HCT116 (cell line): Measurements from ENCODE around the gene CNGA3. TPM values are rescaled to one million over a fixed set of nuclear protein-coding genes. Genes with fewer than 3 reads are reported as not detected.

Experiments
- ATAC-seq: fragments of 200-7000 bp; cut with Tn5 transposase; 2 replicates; pipeline ENCODE4 v1.9.1; 2020; ENCODE audit warnings: mild to moderate bottlenecking, moderate library complexity
- BruUV-seq: library from RNA; stranded (reverse); fragments of 400-500 nt; replicated peaks from 2 replicates; lab custom pipeline; 2021; lab: Mats Ljungman, UMichigan
- CTCF ChIA-PET: fragments of 300-600 bp; sonication (Branson Sonifier 250); formaldehyde crosslinking; loops from one replicate; lab custom pipeline; 2021; ENCODE audit warnings: antibody characterized with exemption; lab: Charles Lee
- POLR2A ChIA-PET: fragments of 300-600, 350-600 bp; sonication (Branson Sonifier 250); formaldehyde crosslinking; loops from one replicate; lab custom pipeline; 2021; ENCODE audit warnings: antibody characterized with exemption; lab: Charles Lee
- RAD21 ChIA-PET, 2 experiments: fragments of 300-600 bp; sonication (Branson Sonifier 250); formaldehyde crosslinking; loops; one replicate each; lab custom pipeline; 2023; ENCODE audit warnings: low total read pairs in 2 of 2; ENCODE audit not compliant: uncharacterized antibody in 2 of 2, unreplicated experiment in 2 of 2, low non-redundant PET in 1 of 2; lab: Charles Lee
- DNase-seq: peaks from one replicate; pipeline ENCODE4 v3.0.0-alpha.2; 2010; ENCODE audit warnings: low read depth, low spot score
- H2AFZ ChIP-seq: fragments of 200-600 bp; shearing (Covaris generic), sonication (generic); 2 replicates; pipeline ENCODE4 v1.6.1; 2017; ENCODE audit warnings: low read depth, mixed run types, mixed read lengths, antibody characterized with exemption, low read length; ENCODE audit not compliant: poor library complexity, severe bottlenecking
- H3K27ac ChIP-seq: 2 replicates; pipeline ENCODE4 v1.5.1; 2012; ENCODE audit warnings: low read depth, low read length
- H3K27me3 ChIP-seq: fragments of 200-600 bp; sonication (generic); 2 replicates; pipeline ENCODE4 v1.6.1; 2016; ENCODE audit warnings: mixed run types, low read length, mixed read lengths; ENCODE audit not compliant: insufficient read depth
- H3K36me3 ChIP-seq, 2 experiments: fragments of 200-500 bp in 1 of 2; fragments of 200-600 bp in 1 of 2; sonication (Bioruptor generic) in 1 of 2; sonication (generic) in 1 of 2; 2 replicates each; pipeline versions ENCODE4 v1.5.1 to v1.6.1; 2014 to 2016; ENCODE audit warnings: low read length in 2 of 2, inconsistent platforms in 1 of 2, mixed read lengths in 1 of 2, mixed run types in 1 of 2; ENCODE audit not compliant: insufficient read depth in 2 of 2, control insufficient read depth in 1 of 2
- H3K4me1 ChIP-seq, 2 experiments: fragments of 200-600 bp in 1 of 2; sonication (generic) in 1 of 2; 2 replicates each; pipeline versions ENCODE4 v1.5.1 to v1.6.1; 2012 to 2017; ENCODE audit warnings: low read length in 2 of 2, inconsistent platforms in 1 of 2, mild to moderate bottlenecking in 1 of 2, mixed read lengths in 1 of 2, mixed run types in 1 of 2, moderate library complexity in 1 of 2; ENCODE audit not compliant: insufficient read depth in 2 of 2, control insufficient read depth in 1 of 2
- H3K4me2 ChIP-seq: fragments of 200-600 bp; sonication (generic); 2 replicates; pipeline ENCODE4 v1.6.1; 2017; ENCODE audit warnings: mixed run types, low read length, mixed read lengths
- H3K4me3 ChIP-seq, 2 experiments: fragments of 200-600 bp in 1 of 2; sonication (generic) in 1 of 2; replicated peaks in 1 of 2; 2 replicates each; pipeline ENCODE4 v1.5.1; 2011 to 2016; ENCODE audit warnings: low read length in 2 of 2, control low read depth in 1 of 2, low read depth in 1 of 2, mild to moderate bottlenecking in 1 of 2, mixed read lengths in 1 of 2, mixed run types in 1 of 2
- H3K79me2 ChIP-seq: fragments of 200-600 bp; sonication (generic); 2 replicates; pipeline ENCODE4 v1.6.1; 2017; ENCODE audit warnings: mild to moderate bottlenecking, mixed run types, low read length, moderate library complexity, mixed read lengths; ENCODE audit not compliant: insufficient read depth
- H3K9ac ChIP-seq: fragments of 200-600 bp; sonication (generic); 2 replicates; pipeline ENCODE4 v1.6.1; 2016; ENCODE audit warnings: low read length, mixed read lengths
- H3K9me2 ChIP-seq: fragments of 200-600 bp; sonication (generic), shearing (Covaris generic); 2 replicates; pipeline ENCODE4 v1.6.1; 2017; ENCODE audit warnings: mixed run types, mild to moderate bottlenecking, moderate library complexity; ENCODE audit not compliant: insufficient read depth
- H3K9me3 ChIP-seq, 2 experiments: fragments of 200-500 bp in 1 of 2; fragments of 200-600 bp in 1 of 2; sonication (Bioruptor generic) in 1 of 2; sonication (generic) in 1 of 2; 2 replicates each; pipeline ENCODE4 v1.6.1; 2014 to 2017; ENCODE audit warnings: low read length in 2 of 2, mixed read lengths in 2 of 2, inconsistent platforms in 1 of 2, low read depth in 1 of 2, mild to moderate bottlenecking in 1 of 2, mixed run types in 1 of 2, moderate library complexity in 1 of 2; ENCODE audit not compliant: control insufficient read depth in 1 of 2, insufficient read depth in 1 of 2
- H4K20me1 ChIP-seq: fragments of 200-600 bp; sonication (generic), shearing (Covaris generic); 2 replicates; pipeline ENCODE4 v1.6.1; 2017; ENCODE audit warnings: mixed run types, mild to moderate bottlenecking, moderate library complexity; ENCODE audit not compliant: insufficient read depth
- CTCF ChIP-seq, 3 experiments: fragments of 200-600 bp in 1 of 3; sonication (generic) in 1 of 3; IDR thresholded peaks in 2 of 3; conservative IDR thresholded peaks in 1 of 3; 2 replicates each; pipeline ENCODE4 v1.5.1; 2012 to 2017; ENCODE audit warnings: low read depth in 2 of 3, low read length in 2 of 3, antibody characterized with exemption in 1 of 3, borderline replicate concordance in 1 of 3, control low read depth in 1 of 3, mild to moderate bottlenecking in 1 of 3, mixed read lengths in 1 of 3, mixed run types in 1 of 3, moderate library complexity in 1 of 3; ENCODE audit not compliant: insufficient read depth in 1 of 3
- EZH2 ChIP-seq: fragments of 200-600 bp; sonication (generic); IDR thresholded peaks from 2 replicates; pipeline ENCODE4 v1.6.1; 2017; ENCODE audit warnings: antibody characterized with exemption, mixed run types
- FOSL1 ChIP-seq: IDR thresholded peaks from 2 replicates; pipeline ENCODE4 v1.6.1; 2012; ENCODE audit warnings: low read depth
- SP1 ChIP-seq: IDR thresholded peaks from 2 replicates; pipeline ENCODE4 v1.6.1; 2012; ENCODE audit warnings: low read depth
- SRF ChIP-seq: IDR thresholded peaks from 2 replicates; pipeline ENCODE4 v1.6.1; 2012; ENCODE audit warnings: low read depth
- ZFX ChIP-seq: fragments of 450-650 bp; IDR thresholded peaks from 2 replicates; pipeline ENCODE4 v1.6.1; 2017
- intact Hi-C: fragments of 100-400 bp; cut with micrococcal nuclease; formaldehyde crosslinking; loops from 2 replicates; pipeline ENCODE4 v1.10.0; 2022
- total RNA-seq: library from RNA; stranded (reverse); gene quantifications from one replicate; pipeline ENCODE4 v1.2.1, GENCODE V29; 2021; ENCODE audit not compliant: unreplicated experiment
- TF ChIP-seq, protein P1 (sequence below): IDR thresholded peaks from 2 replicates; pipeline ENCODE4 v1.6.1; 2011; ENCODE audit warnings: mild to moderate bottlenecking, low read length, moderate library complexity; ENCODE audit not compliant: insufficient replicate concordance; ENCODE audit errors: extremely low read depth

CNGA3 gene
- total RNA-seq, 1 experiment from 2014 or later, result not detected

- BruUV-seq, result no TSS peak
- ChIA-PET CTCF (interaction anchor here (1.9 to 2.5 kb wide), 2 partner anchors 643 to 683 kb away, joined by 4 to 19 read pairs; no protein-coding TSS in a partner anchor), POLR2A (no interaction called here), RAD21 (interaction anchor here in 1 of 2 experiments (2.2 kb wide), 1 partner anchor 683 kb away, joined by 7 read pairs; no protein-coding TSS in a partner anchor)
- 0 out of 4 replicates have a peak, but pooled peaks cover 0 to 2% of the 10 kb centered on the region in 2 experiments for H3K4me1 ChIP-seq
- no peak overlapping the region for H3K4me3 ChIP-seq
- H3K36me3 ChIP-seq, result no peaks in the 10 kb centered on the region
- no peak overlapping the region for H2AFZ ChIP-seq
- H3K79me2 ChIP-seq, result no peaks in the 10 kb centered on the region
- H3K9me2 ChIP-seq, result no peaks in the 10 kb centered on the region
- H3K4me2 ChIP-seq, result no peak overlapping the region
- DNase-seq, result no peak
- intact Hi-C loops, result loop anchor here (10.0 kb wide), 1 partner anchor 608 kb away; no protein-coding TSS in a partner anchor
- no peaks in the 10 kb centered on the region for H3K9me3 ChIP-seq
- H3K9ac ChIP-seq, result no peak overlapping the region
- TF ChIP-seq FOSL1 (no peak), SP1 (no peak), ZFX (no peak), CTCF (IDR thresholded peaks at IDR 0.05 in 2 of 3, conservative IDR thresholded peaks at IDR 0.05 in 1 of 3; ENCODE audit: borderline replicate concordance in 1 of 3, insufficient read depth in 1 of 3, low read depth in 2 of 3, low read length in 2 of 3) (no peak), EZH2 (no peak), SRF (no peak)
- TF ChIP-seq, protein P1, sequence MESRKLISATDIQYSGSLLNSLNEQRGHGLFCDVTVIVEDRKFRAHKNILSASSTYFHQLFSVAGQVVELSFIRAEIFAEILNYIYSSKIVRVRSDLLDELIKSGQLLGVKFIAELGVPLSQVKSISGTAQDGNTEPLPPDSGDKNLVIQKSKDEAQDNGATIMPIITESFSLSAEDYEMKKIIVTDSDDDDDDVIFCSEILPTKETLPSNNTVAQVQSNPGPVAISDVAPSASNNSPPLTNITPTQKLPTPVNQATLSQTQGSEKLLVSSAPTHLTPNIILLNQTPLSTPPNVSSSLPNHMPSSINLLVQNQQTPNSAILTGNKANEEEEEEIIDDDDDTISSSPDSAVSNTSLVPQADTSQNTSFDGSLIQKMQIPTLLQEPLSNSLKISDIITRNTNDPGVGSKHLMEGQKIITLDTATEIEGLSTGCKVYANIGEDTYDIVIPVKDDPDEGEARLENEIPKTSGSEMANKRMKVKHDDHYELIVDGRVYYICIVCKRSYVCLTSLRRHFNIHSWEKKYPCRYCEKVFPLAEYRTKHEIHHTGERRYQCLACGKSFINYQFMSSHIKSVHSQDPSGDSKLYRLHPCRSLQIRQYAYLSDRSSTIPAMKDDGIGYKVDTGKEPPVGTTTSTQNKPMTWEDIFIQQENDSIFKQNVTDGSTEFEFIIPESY, result no peak
- no peaks in the 10 kb centered on the region for H3K27me3 ChIP-seq
- H3K27ac ChIP-seq, result no peak overlapping the region
- ATAC-seq, result no peak
- no peaks in the 10 kb centered on the region for H4K20me1 ChIP-seq
Observed at GRCh38 chr2:98383166-98383565, 36.9 kb downstream of the CNGA3 start.
